Endothelial cell of umbilical vein (primary cell): ENCODE results near the gene PLA2G2D.
A peak's percentile ranks its signal among the peaks of the same experiment; 100 is the strongest.

Experiments
- CTCF ChIP-seq, 2 donors: IDR thresholded peaks; 1 replicate in 1 of 2; 2 replicates in 1 of 2; pipeline ENCODE4 v1.5.1; 2011; ENCODE audit warnings: low read length in 2 of 2, mild to moderate bottlenecking in 2 of 2, moderate library complexity in 2 of 2, control low read depth in 1 of 2, inconsistent platforms in 1 of 2, low read depth in 1 of 2; ENCODE audit not compliant: insufficient read depth in 1 of 2; ENCODE audit errors: extremely low read depth in 1 of 2
- EZH2 ChIP-seq: IDR thresholded peaks from 2 replicates; pipeline ENCODE4 v1.6.1; 2012; ENCODE audit warnings: borderline replicate concordance, low read depth, mild to moderate bottlenecking, moderate library complexity, low read length, inconsistent platforms; ENCODE audit not compliant: severe bottlenecking
- POLR2A ChIP-seq: IDR thresholded peaks from 2 replicates; pipeline ENCODE4 v1.6.1; 2012; ENCODE audit warnings: low read depth, mild to moderate bottlenecking, control low read depth, low read length
- POLR2AphosphoS5 ChIP-seq: IDR thresholded peaks from 2 replicates; pipeline ENCODE4 v1.6.1; 2012; ENCODE audit warnings: low read depth, mild to moderate bottlenecking, control low read depth, low read length, moderate library complexity; ENCODE audit not compliant: insufficient read depth

DNA sequence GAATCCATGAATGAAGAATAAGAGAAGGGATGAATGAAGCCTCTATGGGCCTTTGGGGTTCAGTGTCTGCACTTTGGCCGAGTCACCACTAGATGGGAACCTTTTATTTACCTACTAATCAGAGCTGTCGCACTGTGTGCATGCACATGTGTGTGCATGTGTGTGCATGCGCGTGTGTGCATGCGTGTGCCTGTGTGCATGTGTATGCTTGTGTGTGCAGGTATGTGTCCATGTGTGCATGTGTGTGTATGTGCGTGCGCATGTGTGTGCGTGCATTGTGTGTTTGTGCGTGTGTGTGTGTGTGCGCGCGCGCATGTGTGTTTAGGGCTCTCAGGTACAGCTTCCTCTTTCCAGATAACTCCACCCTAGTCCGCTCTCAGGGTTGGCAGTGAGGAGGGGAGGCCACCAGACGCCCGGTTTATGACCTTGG is 46.2 kb upstream of the PLA2G2D start:
- peak in 1 of 2 donors; percentile 11 for TF ChIP-seq CTCF (IDR thresholded peaks at IDR 0.05; ENCODE audit: extremely low read depth in 1 of 2, insufficient read depth in 1 of 2, low read depth in 1 of 2, low read length in 2 of 2)
- no peak for TF ChIP-seq POLR2A
- no peak for TF ChIP-seq EZH2
- no peak for TF ChIP-seq POLR2AphosphoS5
